HepG2 (cell line): ENCODE data around the gene SOX12. TPM values are rescaled to one million over a fixed set of nuclear protein-coding genes. Genes with fewer than 3 reads are reported as not detected.
A peak's percentile ranks its signal among the peaks of the same experiment; 100 is the strongest.

ENCODE experiments used
- AFF4 ChIP-seq: sonication (generic); formaldehyde crosslinking; IDR thresholded peaks from 2 replicates; pipeline ENCODE4 v1.4.0; 2020; ENCODE audit warnings: missing genetic modification reagents
- MTERF4 ChIP-seq: sonication (generic); formaldehyde crosslinking; IDR thresholded peaks from 2 replicates; pipeline ENCODE4 v1.8.0; 2023; ENCODE audit warnings: mild to moderate bottlenecking, missing genetic modification reagents
- PRDM15 ChIP-seq: sonication (generic); formaldehyde crosslinking; IDR thresholded peaks from 2 replicates; pipeline ENCODE4 v1.4.0; 2020; ENCODE audit warnings: missing genetic modification reagents
- PRPF4 ChIP-seq: fragments of 200-400 bp; formaldehyde crosslinking; IDR thresholded peaks from 2 replicates; pipeline ENCODE4 v1.6.1; 2016; ENCODE audit warnings: low read length, low read depth; ENCODE audit not compliant: poor library complexity, severe bottlenecking
- UBTF ChIP-seq: sonication (generic); formaldehyde crosslinking; IDR thresholded peaks from 2 replicates; pipeline ENCODE4 v1.4.0; 2020; ENCODE audit warnings: mild to moderate bottlenecking, missing genetic modification reagents
- ZBED4 ChIP-seq: sonication (generic); formaldehyde crosslinking; IDR thresholded peaks from 2 replicates; pipeline ENCODE4 v1.4.0; 2020; ENCODE audit warnings: missing genetic modification reagents, borderline replicate concordance
- ZBTB42 ChIP-seq: sonication (generic); formaldehyde crosslinking; IDR thresholded peaks from 2 replicates; pipeline ENCODE4 v1.5.0; 2020; ENCODE audit warnings: mild to moderate bottlenecking, missing genetic modification reagents
- ZNF510 ChIP-seq: sonication (generic); formaldehyde crosslinking; IDR thresholded peaks from 2 replicates; pipeline ENCODE4 v1.4.0; 2020; ENCODE audit warnings: low read depth, mild to moderate bottlenecking, missing genetic modification reagents
- ZNF543 ChIP-seq: sonication (generic); formaldehyde crosslinking; IDR thresholded peaks from 2 replicates; pipeline ENCODE4 v1.4.0; 2020; ENCODE audit warnings: mild to moderate bottlenecking, missing genetic modification reagents
- ZNF800 ChIP-seq: sonication (generic); formaldehyde crosslinking; IDR thresholded peaks from 2 replicates; pipeline ENCODE4 v1.4.0; 2020; ENCODE audit warnings: missing genetic modification reagents
- polyA plus RNA-seq, 8 experiments: library from polyadenylated mRNA; depleted of rRNA in 3 of 8; stranded (reverse) in 7 of 8; unstranded in 1 of 8; fragments of >200 nt; fragmentation: Illumina TruSeq in 4 of 8; extraction: Trizol in 4 of 8; gene quantifications; 2 replicates each; pipeline versions ENCODE4 v1.2.1 to v1.2.3, GENCODE V29; 2011 to 2016; ENCODE audit warnings: low read depth in 4 of 8, missing spikeins in 1 of 8, mixed read lengths in 1 of 8; ENCODE audit not compliant: insufficient read depth in 1 of 8
- total RNA-seq, 5 experiments: library from RNA; depleted of rRNA; stranded (reverse); fragments of >200 nt; fragmentation: Illumina TruSeq; extraction: Trizol; gene quantifications; 2 replicates each; pipeline ENCODE4 v1.2.3, GENCODE V29; 2016; ENCODE audit warnings: low read depth in 1 of 5

The SOX12 gene
- total and polyA plus RNA-seq, 2 of the 13 experiments (the other 11 are each of a cell fraction or from before 2014, with no cell fraction given), result 10.0 to 18.7 TPM

- no peak; the same call in 1 of the 2 replicates for TF ChIP-seq UBTF (CRISPR knock-in tag)
- no peak for TF ChIP-seq ZNF510
- no peak for TF ChIP-seq ZNF543 (CRISPR knock-in tag)
- no peak for TF ChIP-seq ZBED4 (CRISPR knock-in tag)
- TF ChIP-seq PRDM15 (CRISPR knock-in tag), result peak; percentile 91
- TF ChIP-seq AFF4 (CRISPR knock-in tag), result no peak
- no peak for TF ChIP-seq MTERF4
- TF ChIP-seq ZBTB42, result peak; percentile 48; the same call in 1 of the 2 replicates
- TF ChIP-seq PRPF4, result no peak
- no peak; the same call in 1 of the 2 replicates for TF ChIP-seq ZNF800 (CRISPR knock-in tag)
These were observed 35.1 kb upstream of the SOX12 start, which contains the start of gene C20orf96 (continued) for GRCh38 chr20:290084-290831.
